ENCODE results near the gene OPRL1.

OPRL1 gene

GRCh38 chr20:64090165-64090564 is 10.3 kb downstream of the OPRL1 start:
- Histone ChIP-seq H3K4me3 (ENCODE audit: insufficient read depth, low read length, poor library complexity, severe bottlenecking) (no peak overlapping the region), H3K27me3 (ENCODE audit: low read length) (no peaks in the 10 kb centered on the region), H3K9me2 (replicated peaks; ENCODE audit: insufficient read depth, low read length) (no peaks in the 10 kb centered on the region), H3K9ac (ENCODE audit: low read length) (no peak overlapping the region), H3K9me3 (ENCODE audit: insufficient read depth, low read length) (no peaks in the 10 kb centered on the region), H3K79me2 (ENCODE audit: insufficient read depth, low read length) (no peaks in the 10 kb centered on the region), H2AFZ (ENCODE audit: low read depth, low read length, severe bottlenecking) (no peak overlapping the region), H3K4me2 (ENCODE audit: low read depth, low read length, poor library complexity, severe bottlenecking) (no peak overlapping the region), H3F3A (ENCODE audit: insufficient read depth) (no peaks in the 10 kb centered on the region), H4K20me1 (ENCODE audit: low read depth, low read length) (no peaks in the 10 kb centered on the region), H3K36me3 (ENCODE audit: low read length) (no peaks in the 10 kb centered on the region), H3K27ac (ENCODE audit: low read depth, low read length) (no peak overlapping the region)
- no peak for TF ChIP-seq EZH2phosphoT487 (conservative IDR thresholded peaks at IDR 0.05; ENCODE audit: low read length)
- no peak for TF ChIP-seq CTCF (IDR thresholded peaks at IDR 0.05; ENCODE audit: insufficient read depth, low read length, poor library complexity, severe bottlenecking)

GRCh38 chr20:64091340-64091739 is 11.5 kb downstream of the OPRL1 start:
- no peak for TF ChIP-seq EZH2phosphoT487 (conservative IDR thresholded peaks at IDR 0.05; ENCODE audit: low read length)
- no peak for TF ChIP-seq CTCF (IDR thresholded peaks at IDR 0.05; ENCODE audit: insufficient read depth, low read length, poor library complexity, severe bottlenecking)
- H3K9me3 ChIP-seq (ENCODE audit: insufficient read depth, low read length): no peaks in the 10 kb centered on the region

GRCh38 chr20:64091770-64092169 is 11.9 kb downstream of the OPRL1 start:
- Histone ChIP-seq H4K20me1 (ENCODE audit: low read depth, low read length) (no peaks in the 10 kb centered on the region), H3K27me3 (ENCODE audit: low read length) (no peaks in the 10 kb centered on the region), H3K9me2 (replicated peaks; ENCODE audit: insufficient read depth, low read length) (no peaks in the 10 kb centered on the region), H3K27ac (ENCODE audit: low read depth, low read length) (no peak overlapping the region), H3K36me3 (ENCODE audit: low read length) (no peaks in the 10 kb centered on the region), H3K4me2 (ENCODE audit: low read depth, low read length, poor library complexity, severe bottlenecking) (no peak overlapping the region), H3F3A (ENCODE audit: insufficient read depth) (no peaks in the 10 kb centered on the region), H3K9ac (ENCODE audit: low read length) (no peak overlapping the region), H3K79me2 (ENCODE audit: insufficient read depth, low read length) (no peaks in the 10 kb centered on the region), H3K9me3 (ENCODE audit: insufficient read depth, low read length) (no peaks in the 10 kb centered on the region), H2AFZ (ENCODE audit: low read depth, low read length, severe bottlenecking) (no peak overlapping the region), H3K4me3 (ENCODE audit: insufficient read depth, low read length, poor library complexity, severe bottlenecking) (no peak overlapping the region)
- TF ChIP-seq CTCF (IDR thresholded peaks at IDR 0.05; ENCODE audit: insufficient read depth, low read length, poor library complexity, severe bottlenecking): no peak
- no peak for TF ChIP-seq EZH2phosphoT487 (conservative IDR thresholded peaks at IDR 0.05; ENCODE audit: low read length)

More at GRCh38 chr20:64091340-64091739, 11.5 kb downstream of the OPRL1 start:
- Histone ChIP-seq H4K20me1 (ENCODE audit: low read depth, low read length) (no peaks in the 10 kb centered on the region), H3K79me2 (ENCODE audit: insufficient read depth, low read length) (no peaks in the 10 kb centered on the region), H3K27ac (ENCODE audit: low read depth, low read length) (no peak overlapping the region), H3K9me2 (replicated peaks; ENCODE audit: insufficient read depth, low read length) (no peaks in the 10 kb centered on the region), H2AFZ (ENCODE audit: low read depth, low read length, severe bottlenecking) (no peak overlapping the region), H3K27me3 (ENCODE audit: low read length) (no peaks in the 10 kb centered on the region), H3K36me3 (ENCODE audit: low read length) (no peaks in the 10 kb centered on the region), H3K4me2 (ENCODE audit: low read depth, low read length, poor library complexity, severe bottlenecking) (no peak overlapping the region), H3K9ac (ENCODE audit: low read length) (no peak overlapping the region), H3F3A (ENCODE audit: insufficient read depth) (no peaks in the 10 kb centered on the region), H3K4me3 (ENCODE audit: insufficient read depth, low read length, poor library complexity, severe bottlenecking) (no peak overlapping the region)
